ENCODE data around the gene SLC6A11. TPM values are rescaled to one million over a fixed set of nuclear protein-coding genes. Genes with fewer than 3 reads are reported as not detected.
A peak's percentile ranks its signal among the peaks of the same experiment; 100 is the strongest.

Gene SLC6A11
- total and polyA plus RNA-seq, 2 experiments from 2014 or later = 0.18 TPM; not detected in 1

- TF ChIP-seq, protein P1, sequence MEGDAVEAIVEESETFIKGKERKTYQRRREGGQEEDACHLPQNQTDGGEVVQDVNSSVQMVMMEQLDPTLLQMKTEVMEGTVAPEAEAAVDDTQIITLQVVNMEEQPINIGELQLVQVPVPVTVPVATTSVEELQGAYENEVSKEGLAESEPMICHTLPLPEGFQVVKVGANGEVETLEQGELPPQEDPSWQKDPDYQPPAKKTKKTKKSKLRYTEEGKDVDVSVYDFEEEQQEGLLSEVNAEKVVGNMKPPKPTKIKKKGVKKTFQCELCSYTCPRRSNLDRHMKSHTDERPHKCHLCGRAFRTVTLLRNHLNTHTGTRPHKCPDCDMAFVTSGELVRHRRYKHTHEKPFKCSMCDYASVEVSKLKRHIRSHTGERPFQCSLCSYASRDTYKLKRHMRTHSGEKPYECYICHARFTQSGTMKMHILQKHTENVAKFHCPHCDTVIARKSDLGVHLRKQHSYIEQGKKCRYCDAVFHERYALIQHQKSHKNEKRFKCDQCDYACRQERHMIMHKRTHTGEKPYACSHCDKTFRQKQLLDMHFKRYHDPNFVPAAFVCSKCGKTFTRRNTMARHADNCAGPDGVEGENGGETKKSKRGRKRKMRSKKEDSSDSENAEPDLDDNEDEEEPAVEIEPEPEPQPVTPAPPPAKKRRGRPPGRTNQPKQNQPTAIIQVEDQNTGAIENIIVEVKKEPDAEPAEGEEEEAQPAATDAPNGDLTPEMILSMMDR (IDR thresholded peaks at IDR 0.05; ENCODE audit: low read depth, low read length) = no peak
- Histone ChIP-seq H3K4me1 (ENCODE audit: low read depth) (no peaks in the 10 kb centered on the region), H3K27ac (no peak overlapping the region), H3K9me3 (ENCODE audit: low read depth) (no peaks in the 10 kb centered on the region), H3K27me3 (no peaks in the 10 kb centered on the region), H3K4me3 (no peak overlapping the region), H3K36me3 (no peaks in the 10 kb centered on the region)
- DNase-seq (ENCODE audit: low read depth in 1 of 2, low spot score in 1 of 2) = no peak
Measured at GRCh38 chr3:10930666-10931040, 114.6 kb downstream of the SLC6A11 start.

- Histone ChIP-seq H3K4me3 (no peak overlapping the region), H3K27ac (no peak overlapping the region), H3K36me3 (no peaks in the 10 kb centered on the region), H3K27me3 (no peaks in the 10 kb centered on the region), H3K4me1 (ENCODE audit: low read depth) (no peaks in the 10 kb centered on the region), H3K9me3 (ENCODE audit: low read depth) (no peaks in the 10 kb centered on the region)
- DNase-seq (ENCODE audit: low read depth in 1 of 2, low spot score in 1 of 2) = no peak
- TF ChIP-seq, protein P1 (IDR thresholded peaks at IDR 0.05; ENCODE audit: low read depth, low read length) = no peak
Measured at GRCh38 chr3:10932596-10932995, 116.6 kb downstream of the SLC6A11 start.

DNA sequence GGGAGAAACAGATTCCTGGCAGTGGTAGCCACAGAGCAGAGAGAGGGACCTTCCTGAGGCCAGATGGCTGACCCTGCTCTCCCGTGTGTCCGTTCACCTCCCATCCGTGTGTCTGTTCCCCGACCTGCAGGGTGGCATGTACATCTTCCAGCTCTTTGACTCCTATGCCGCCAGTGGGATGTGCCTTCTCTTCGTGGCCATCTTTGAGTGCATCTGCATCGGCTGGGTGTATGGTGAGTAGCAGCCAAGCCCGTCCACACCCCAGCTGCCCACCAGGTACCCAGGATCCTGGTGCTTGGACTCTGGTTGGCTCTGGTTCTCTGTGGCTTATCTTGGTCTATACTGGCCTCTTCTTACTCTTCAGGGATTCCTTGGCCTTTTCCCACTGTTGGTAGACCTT is 117.0 kb downstream of the SLC6A11 start:
- Histone ChIP-seq H3K4me3 (no peak overlapping the region), H3K27ac (no peak overlapping the region), H3K4me1 (ENCODE audit: low read depth) (no peaks in the 10 kb centered on the region), H3K9me3 (ENCODE audit: low read depth) (no peaks in the 10 kb centered on the region), H3K36me3 (no peaks in the 10 kb centered on the region), H3K27me3 (no peaks in the 10 kb centered on the region)
- no peak for DNase-seq (ENCODE audit: low read depth in 1 of 2, low spot score in 1 of 2)
- TF ChIP-seq, protein P1 (IDR thresholded peaks at IDR 0.05; ENCODE audit: low read depth, low read length) = no peak

- no peaks in the 10 kb centered on the region for H3K36me3 ChIP-seq
- H3K4me1 ChIP-seq (ENCODE audit: low read depth) = no peaks in the 10 kb centered on the region
- no peaks in the 10 kb centered on the region for H3K27me3 ChIP-seq
- H3K27ac ChIP-seq = no peak overlapping the region
- no peaks in the 10 kb centered on the region for H3K9me3 ChIP-seq (ENCODE audit: low read depth)
- no peak for DNase-seq (ENCODE audit: low read depth in 1 of 2, low spot score in 1 of 2)
- TF ChIP-seq, protein P1 (IDR thresholded peaks at IDR 0.05; ENCODE audit: low read depth, low read length) = no peak
- no peak overlapping the region for H3K4me3 ChIP-seq
Measured at GRCh38 chr3:10933470-10933804, 117.4 kb downstream of the SLC6A11 start.

DNA sequence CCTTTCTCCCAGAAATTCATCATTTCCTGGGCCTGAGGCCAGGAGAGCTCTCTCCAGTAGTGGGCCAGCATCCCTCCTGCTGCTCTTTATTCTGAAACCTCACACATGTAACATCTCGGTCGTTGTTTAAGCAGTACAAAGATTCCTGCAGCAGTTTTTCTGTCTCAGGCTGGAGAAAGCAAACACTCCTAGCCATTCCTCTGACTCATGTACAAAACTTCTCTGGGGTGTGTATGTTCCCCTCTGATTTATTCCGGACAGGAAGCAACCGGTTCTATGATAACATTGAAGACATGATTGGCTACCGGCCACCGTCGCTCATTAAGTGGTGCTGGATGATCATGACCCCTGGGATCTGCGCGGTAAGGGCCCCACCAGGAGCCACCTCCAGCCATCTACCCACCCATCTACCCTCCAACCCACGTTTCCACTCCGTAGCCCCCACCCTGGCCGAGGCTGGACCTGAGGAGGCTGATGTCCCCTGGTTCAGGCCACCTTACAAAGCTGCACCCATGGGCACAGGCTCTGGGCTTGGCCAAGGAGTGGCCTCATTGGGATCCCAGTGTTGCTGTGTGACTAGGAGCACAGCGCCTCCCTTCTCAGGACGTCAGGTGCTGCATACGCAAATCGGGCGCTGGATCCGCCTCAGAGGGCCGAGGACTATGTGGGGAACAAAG is 117.9 kb downstream of the SLC6A11 start:
- H3K27ac ChIP-seq = no peak overlapping the region
- no peaks in the 10 kb centered on the region for H3K27me3 ChIP-seq
- H3K4me1 ChIP-seq (ENCODE audit: low read depth) = no peaks in the 10 kb centered on the region
- no peaks in the 10 kb centered on the region for H3K9me3 ChIP-seq (ENCODE audit: low read depth)
- DNase-seq (ENCODE audit: low read depth in 1 of 2, low spot score in 1 of 2) = peak in 1 of 2 donors; percentile 64
- no peaks in the 10 kb centered on the region for H3K36me3 ChIP-seq
- H3K4me3 ChIP-seq = no peak overlapping the region
- TF ChIP-seq, protein P1 (IDR thresholded peaks at IDR 0.05; ENCODE audit: low read depth, low read length) = no peak

Measured in cardiac muscle cell (in vitro differentiated cells and primary cell).